IMR-90 (cell line): ENCODE data around the gene MAP3K19. TPM values are rescaled to one million over a fixed set of nuclear protein-coding genes. Genes with fewer than 3 reads are reported as not detected.

Experiments used
- ATAC-seq: fragments of 200-7000 bp; cut with Tn5 transposase; 2 replicates; pipeline ENCODE4 v1.9.1; 2020; ENCODE audit warnings: low read depth, mild to moderate bottlenecking, moderate library complexity
- BruUV-seq: library from RNA; stranded (reverse); fragments of 400-500 nt; replicated peaks from 2 replicates; lab custom pipeline; 2021; lab: Mats Ljungman, UMichigan
- CTCF ChIA-PET: fragments of 300-600 bp; formaldehyde crosslinking; extraction: SDS; loops from one replicate; lab custom pipeline; 2021; ENCODE audit warnings: antibody characterized with exemption; lab: Yijun Ruan, JAX
- POLR2A ChIA-PET: fragments of 300-600 bp; sonication (Branson Sonifier 250); formaldehyde crosslinking; loops from one replicate; lab custom pipeline; 2022; ENCODE audit warnings: antibody characterized with exemption; ENCODE audit not compliant: unreplicated experiment; lab: Charles Lee
- DNase-seq: peaks from one replicate; pipeline ENCODE4 v3.0.0; 2013
- H2AFZ ChIP-seq: replicated peaks from 2 replicates; pipeline ENCODE3; 2013; ENCODE audit warnings: low read length, mild to moderate bottlenecking; ENCODE audit not compliant: poor library complexity
- H2AK5ac ChIP-seq: 2 replicates; pipeline ENCODE4 v1.6.1; 2013; ENCODE audit warnings: low read depth, low read length, inconsistent platforms
- H2AK9ac ChIP-seq: replicated peaks from 2 replicates; pipeline ENCODE3; 2013; ENCODE audit warnings: mild to moderate bottlenecking, low read depth, low read length, moderate library complexity; ENCODE audit not compliant: poor library complexity
- H2BK120ac ChIP-seq: 2 replicates; pipeline ENCODE4 v1.6.1; 2013; ENCODE audit warnings: low read depth, low read length, inconsistent platforms
- H2BK15ac ChIP-seq: 3 replicates; pipeline ENCODE4 v1.6.1; 2013; ENCODE audit warnings: low read depth, low read length, inconsistent platforms
- H2BK20ac ChIP-seq: 2 replicates; pipeline ENCODE4 v1.6.1; 2013; ENCODE audit warnings: low read depth, mild to moderate bottlenecking, inconsistent platforms, low read length, moderate library complexity
- H2BK5ac ChIP-seq: 2 replicates; pipeline ENCODE4 v1.6.1; 2013; ENCODE audit warnings: mild to moderate bottlenecking, low read depth, low read length, inconsistent platforms; ENCODE audit not compliant: poor library complexity, severe bottlenecking
- H3K14ac ChIP-seq: replicated peaks from 2 replicates; pipeline ENCODE4 v1.6.1; 2013; ENCODE audit warnings: low read depth, low read length, inconsistent platforms
- H3K18ac ChIP-seq: 2 replicates; pipeline ENCODE4 v1.6.1; 2013; ENCODE audit warnings: low read depth, low read length, control low read depth
- H3K23ac ChIP-seq: 2 replicates; pipeline ENCODE4 v1.6.1; 2013; ENCODE audit warnings: low read depth, low read length, inconsistent platforms
- H3K27ac ChIP-seq: 2 replicates; pipeline ENCODE4 v1.5.1; 2013; ENCODE audit warnings: mild to moderate bottlenecking, control low read depth, low read length; ENCODE audit not compliant: insufficient read depth
- H3K27me3 ChIP-seq: 2 replicates; pipeline ENCODE4 v1.6.1; 2013; ENCODE audit warnings: low read length; ENCODE audit not compliant: control insufficient read depth, insufficient read depth
- H3K36me3 ChIP-seq: 2 replicates; pipeline ENCODE4 v1.6.1; 2013; ENCODE audit warnings: low read length, mixed read lengths; ENCODE audit not compliant: control insufficient read depth, insufficient read depth
- H3K4ac ChIP-seq: 2 replicates; pipeline ENCODE4 v1.6.1; 2013; ENCODE audit warnings: low read depth, low read length, inconsistent platforms
- H3K4me1 ChIP-seq: 2 replicates; pipeline ENCODE4 v1.6.1; 2013; ENCODE audit warnings: low read length, mixed read lengths; ENCODE audit not compliant: control insufficient read depth, insufficient read depth
- H3K4me2 ChIP-seq: 2 replicates; pipeline ENCODE4 v1.6.1; 2013; ENCODE audit warnings: low read depth, mild to moderate bottlenecking, control low read depth, low read length, moderate library complexity
- H3K4me3 ChIP-seq: 2 replicates; pipeline ENCODE4 v1.5.1; 2013; ENCODE audit warnings: low read depth, mild to moderate bottlenecking, control low read depth, low read length, moderate library complexity; ENCODE audit not compliant: insufficient read depth
- H3K56ac ChIP-seq: 2 replicates; pipeline ENCODE4 v1.6.1; 2013; ENCODE audit warnings: low read length, inconsistent platforms; ENCODE audit not compliant: insufficient read depth; ENCODE audit errors: extremely low read depth
- H3K79me1 ChIP-seq, 2 experiments: 2 replicates each; pipeline ENCODE4 v1.6.1; 2013; ENCODE audit warnings: low read length in 2 of 2, inconsistent platforms in 1 of 2, low read depth in 1 of 2
- H3K9ac ChIP-seq: 2 replicates; pipeline ENCODE4 v1.6.1; 2013; ENCODE audit warnings: low read depth, low read length, control low read depth
- H3K9me1 ChIP-seq: 2 replicates; pipeline ENCODE4 v1.6.1; 2013; ENCODE audit warnings: low read length, inconsistent platforms; ENCODE audit not compliant: insufficient read depth
- H3K9me3 ChIP-seq: 2 replicates; pipeline ENCODE4 v1.6.1; 2013; ENCODE audit warnings: low read length; ENCODE audit not compliant: control insufficient read depth, insufficient read depth
- H4K20me1 ChIP-seq: 2 replicates; pipeline ENCODE4 v1.6.1; 2013; ENCODE audit warnings: low read length, inconsistent platforms; ENCODE audit not compliant: insufficient read depth
- H4K5ac ChIP-seq: 2 replicates; pipeline ENCODE4 v1.6.1; 2013; ENCODE audit warnings: mild to moderate bottlenecking, low read depth, low read length, control low read depth
- H4K8ac ChIP-seq, 2 experiments: 2 replicates each; pipeline ENCODE4 v1.6.1; 2013; ENCODE audit warnings: low read depth in 2 of 2, low read length in 2 of 2, control low read depth in 1 of 2, inconsistent platforms in 1 of 2
- H4K91ac ChIP-seq: 2 replicates; pipeline ENCODE4 v1.6.1; 2013; ENCODE audit warnings: low read depth, low read length, inconsistent platforms; ENCODE audit not compliant: insufficient read depth
- BHLHE40 ChIP-seq: fragments of 150-350 bp; IDR thresholded peaks from 2 replicates; pipeline ENCODE4 v1.6.1; 2016; ENCODE audit warnings: mild to moderate bottlenecking, low read depth, low read length
- CEBPB ChIP-seq: IDR thresholded peaks from 2 replicates; pipeline ENCODE4 v1.6.1; 2012; ENCODE audit warnings: low read depth, low read length, improper control_type of control experiment
- CTCF ChIP-seq: conservative IDR thresholded peaks from 2 replicates; pipeline ENCODE4 v1.5.1; 2012; ENCODE audit warnings: mild to moderate bottlenecking, low read depth, low read length, improper control_type of control experiment
- ELK1 ChIP-seq: fragments of 150-350 bp; IDR thresholded peaks from 2 replicates; pipeline ENCODE4 v1.6.1; 2016; ENCODE audit warnings: low read depth, mild to moderate bottlenecking, low read length, moderate library complexity, borderline replicate concordance
- FOS ChIP-seq: fragments of 150-350 bp; IDR thresholded peaks from 2 replicates; pipeline ENCODE4 v1.6.1; 2016; ENCODE audit warnings: low read depth, low read length
- MAFK ChIP-seq: IDR thresholded peaks from 2 replicates; pipeline ENCODE4 v1.6.1; 2012; ENCODE audit warnings: low read depth, low read length, improper control_type of control experiment
- NFE2L2 ChIP-seq: fragments of 150-350 bp; IDR thresholded peaks from 2 replicates; pipeline ENCODE4 v1.6.1; 2016; ENCODE audit warnings: low read depth, mild to moderate bottlenecking, low read length
- POLR2A ChIP-seq: IDR thresholded peaks from 2 replicates; pipeline ENCODE4 v1.6.1; 2012; ENCODE audit warnings: mild to moderate bottlenecking, low read depth, low read length
- RCOR1 ChIP-seq: IDR thresholded peaks from 2 replicates; pipeline ENCODE4 v1.6.1; 2012; ENCODE audit warnings: mild to moderate bottlenecking, low read length, improper control_type of control experiment; ENCODE audit not compliant: insufficient replicate concordance
- RFX5 ChIP-seq: IDR thresholded peaks from 2 replicates; pipeline ENCODE4 v1.8.0; 2012; ENCODE audit warnings: low read depth, mild to moderate bottlenecking, low read length, moderate library complexity
- WGBS, 2 experiments: methylation state at CpG; one replicate each; pipeline versions ENCODE4 v1.1.5 to v1.1.7; 2013; ENCODE audit warnings: missing lambda C conversion rate in 2 of 2; ENCODE audit not compliant: insufficient read length in 1 of 2; ENCODE audit errors: extremely low coverage in 2 of 2; 5-methylcytosine and 5-hydroxymethylcytosine counted together
- dilution Hi-C: fragments of 300-500 bp; cut with HindIII; formaldehyde crosslinking; loops from one replicate; pipeline ENCODE4 v1.14.3; 2018; ENCODE audit warnings: low sequenced_read_pairs; ENCODE audit not compliant: unreplicated experiment
- in situ Hi-C: fragments of 300-500 bp; cut with MboI; formaldehyde crosslinking; loops from 3 replicates; pipeline ENCODE4 v1.14.3; 2019; ENCODE audit warnings: low sequenced_read_pairs, inconsistent platforms, mixed read lengths
- intact Hi-C: fragments of 100-400 bp; cut with micrococcal nuclease; formaldehyde crosslinking; loops from 2 replicates; pipeline ENCODE4 v1.10.0; 2022
- polyA plus RNA-seq, 3 experiments: library from polyadenylated mRNA; depleted of rRNA; stranded (reverse); fragments of >200 nt; gene quantifications; 2 replicates each; pipeline ENCODE4 v1.2.3, GENCODE V29; 2012; ENCODE audit warnings: low replicate concordance in 1 of 3
- total RNA-seq: library from RNA; depleted of rRNA; stranded (reverse); fragments of >200 nt; gene quantifications from 2 replicates; pipeline ENCODE4 v1.2.3, GENCODE V29; 2012

MAP3K19 gene
- total and polyA plus RNA-seq, 2 of the 4 experiments (the other 2 are of a cell fraction), result not detected

GRCh38 chr2:134950886-134951285, 96.4 kb downstream of the MAP3K19 start:
- Histone ChIP-seq H3K9me3 (no peaks in the 10 kb centered on the region), H2AK5ac (no peak overlapping the region), H2AK9ac (no peak overlapping the region), H3K4me2 (no peak overlapping the region), H3K4ac (no peak overlapping the region), H4K8ac (no peak overlapping the region), H3K56ac (no peak overlapping the region), H3K9ac (no peak overlapping the region), H2BK20ac (no peak overlapping the region), H3K23ac (no peak overlapping the region), H3K4me1 (0 out of 2 replicates have a peak, but pooled peaks cover 2% of the 10 kb centered on the region), H4K20me1 (peaks cover 8% of the 10 kb centered on the region; the same call in 1 of the 2 replicates), H3K9me1 (peaks cover 8% of the 10 kb centered on the region; the same call in 1 of the 2 replicates), H3K27ac (no peak overlapping the region), H4K91ac (no peak overlapping the region), H2BK120ac (no peak overlapping the region), H3K36me3 (peaks cover 31% of the 10 kb centered on the region), H3K18ac (no peak overlapping the region), H3K14ac (no peak overlapping the region), H2BK5ac (no peak overlapping the region), H4K5ac (no peak overlapping the region), H3K4me3 (no peak overlapping the region), H3K79me1 (peaks cover 13 to 41% of the 10 kb centered on the region in 2 experiments; a peak in 3 of 4 replicates), H2BK15ac (no peak overlapping the region), H3K27me3 (no peaks in the 10 kb centered on the region), H2AFZ (no peak overlapping the region)
- ChIA-PET CTCF (interaction anchor here (1.5 kb wide), 1 partner anchor 14 kb away, joined by 4 read pairs; no protein-coding TSS in a partner anchor), POLR2A (no interaction called here)
- TF ChIP-seq CTCF (no peak), CEBPB (no peak), MAFK (no peak), FOS (no peak), POLR2A (no peak), RFX5 (no peak), RCOR1 (no peak), NFE2L2 (no peak), BHLHE40 (no peak), ELK1 (no peak)
- ATAC-seq (no peak), DNase-seq (no peak)
- dilution Hi-C loops, result no loop called here
- in situ Hi-C loops, result no loop called here
- no CpG with 5 or more reads among the region's 2 CpGs for WGBS, 2 experiments
- intact Hi-C loops, result no loop called here
- no TSS peak for BruUV-seq
